K562 (cell line): ENCODE measurements around the gene HLCS. TPM values are rescaled to one million over a fixed set of nuclear protein-coding genes. Genes with fewer than 3 reads are reported as not detected.

ENCODE experiments used
- ATAC-seq: fragments of 200-7000 bp; cut with Tn5 transposase; 3 replicates; pipeline ENCODE4 v1.9.1; 2020; ENCODE audit warnings: moderate library complexity
- BruUV-seq: library from RNA; stranded (reverse); fragments of 400-500 nt; replicated peaks from 2 replicates; lab custom pipeline; 2021; lab: Mats Ljungman, UMichigan
- CTCF ChIA-PET: fragments of 300-600 bp; formaldehyde crosslinking; extraction: SDS; loops from one replicate; lab custom pipeline; 2021; ENCODE audit warnings: low intra/inter-chr PET ratio; lab: Yijun Ruan, JAX
- POLR2A ChIA-PET: fragments of 300-600, 350-650 bp; sonication (Branson Sonifier 250); formaldehyde crosslinking; extraction: SDS; loops from one replicate; lab custom pipeline; 2021; ENCODE audit warnings: antibody characterized with exemption, inconsistent platforms; lab: Yijun Ruan, JAX
- DNase-seq, 4 experiments: peaks; one replicate each; pipeline versions ENCODE4 v3.0.0 to v3.0.0-alpha.2; 2011 to 2018; ENCODE audit warnings: low spot score in 3 of 4, mixed read lengths in 3 of 4; ENCODE audit errors: extremely low read depth in 1 of 4
- FAIRE-seq: peaks from 2 replicates; lab custom pipeline; 2011; peaks lifted over from hg19 to GRCh38; lab: Jason Lieb, UNC
- H2AFZ ChIP-seq: 2 replicates; pipeline ENCODE4 v1.6.0; 2011; ENCODE audit warnings: low read depth, low read length, control low read depth, inconsistent platforms
- H3K27ac ChIP-seq: fragments of 200-600 bp; 3 replicates; pipeline ENCODE4 v1.8.0; 2011; ENCODE audit warnings: low read depth, mild to moderate bottlenecking, control low read depth, inconsistent platforms, low read length, moderate library complexity, mixed read lengths; ENCODE audit errors: extremely low read depth
- H3K27me3 ChIP-seq, 2 experiments: fragments of 300-600 bp in 1 of 2; 2 replicates in 1 of 2; 3 replicates in 1 of 2; pipeline versions ENCODE4 v1.6.0 to v1.8.0; 2011; ENCODE audit warnings: inconsistent platforms in 2 of 2, low read length in 2 of 2, mild to moderate bottlenecking in 1 of 2, mixed read lengths in 1 of 2, moderate library complexity in 1 of 2; ENCODE audit not compliant: control insufficient read depth in 2 of 2, insufficient read depth in 2 of 2
- H3K36me3 ChIP-seq: fragments of 300-600 bp; 3 replicates; pipeline ENCODE4 v1.8.0; 2011; ENCODE audit warnings: mild to moderate bottlenecking, low read length, inconsistent platforms; ENCODE audit not compliant: control insufficient read depth, insufficient read depth
- H3K4me1 ChIP-seq, 2 experiments: fragments of 200-600 bp in 1 of 2; replicated peaks in 1 of 2; 2 replicates in 1 of 2; 3 replicates in 1 of 2; pipeline versions ENCODE4 v1.5.1 to v1.8.0; 2011; ENCODE audit warnings: inconsistent platforms in 2 of 2, low read length in 2 of 2, mild to moderate bottlenecking in 1 of 2, mixed read lengths in 1 of 2, moderate library complexity in 1 of 2; ENCODE audit not compliant: control insufficient read depth in 2 of 2, insufficient read depth in 2 of 2
- H3K4me2 ChIP-seq: 2 replicates; pipeline ENCODE4 v1.6.1; 2011; ENCODE audit warnings: low read length, control low read depth, inconsistent platforms, mixed read lengths; ENCODE audit not compliant: insufficient read depth
- H3K4me3 ChIP-seq: fragments of 200-600 bp; sonication (generic), shearing (Covaris generic); 2 replicates; pipeline ENCODE4 v1.5.1; 2016; ENCODE audit warnings: control low read depth, inconsistent platforms
- H3K79me2 ChIP-seq: fragments of 200-600 bp; 3 replicates; pipeline ENCODE4 v1.8.0; 2011; ENCODE audit warnings: low read length, inconsistent platforms; ENCODE audit not compliant: control insufficient read depth, insufficient read depth
- H3K9ac ChIP-seq, 2 experiments: 2 replicates each; pipeline versions ENCODE4 v1.6.0 to v1.6.1; 2011; ENCODE audit warnings: low read depth in 2 of 2, low read length in 2 of 2, control low read depth in 1 of 2, inconsistent platforms in 1 of 2, mild to moderate bottlenecking in 1 of 2, mixed read lengths in 1 of 2; ENCODE audit not compliant: insufficient read depth in 1 of 2
- H3K9me1 ChIP-seq: one replicate; pipeline ENCODE4 v1.6.0; 2011; ENCODE audit warnings: inconsistent platforms, mild to moderate bottlenecking, low read length, moderate library complexity; ENCODE audit not compliant: control insufficient read depth, insufficient read depth
- H3K9me3 ChIP-seq: replicated peaks from 2 replicates; pipeline ENCODE4 v1.5.1; 2011; ENCODE audit warnings: low read depth, low read length, inconsistent platforms; ENCODE audit not compliant: control insufficient read depth, insufficient read depth
- H4K20me1 ChIP-seq: replicated peaks from 2 replicates; pipeline ENCODE4 v1.6.1; 2011; ENCODE audit warnings: low read length, inconsistent platforms, mixed read lengths; ENCODE audit not compliant: control insufficient read depth, insufficient read depth
- BDP1 ChIP-seq: IDR thresholded peaks from 3 replicates; pipeline ENCODE4 v1.6.1; 2011; ENCODE audit not compliant: insufficient read length, insufficient read depth
- CBFA2T2 ChIP-seq: fragments of 450-650 bp; conservative IDR thresholded peaks from 2 replicates; pipeline ENCODE4 v1.6.1; 2017; ENCODE audit warnings: mild to moderate bottlenecking
- CEBPZ ChIP-seq: fragments of 150-350 bp; IDR thresholded peaks from 2 replicates; pipeline ENCODE4 v1.6.1; 2014; ENCODE audit warnings: low read depth, mild to moderate bottlenecking, low read length, borderline replicate concordance
- FOXA1 ChIP-seq: fragments of 450-650 bp; IDR thresholded peaks from 2 replicates; pipeline ENCODE4 v1.6.1; 2016; ENCODE audit warnings: mild to moderate bottlenecking, borderline replicate concordance
- MTA3 ChIP-seq: fragments of 450-650 bp; formaldehyde crosslinking; IDR thresholded peaks from 2 replicates; pipeline ENCODE4 v1.6.1; 2017; ENCODE audit warnings: mild to moderate bottlenecking, borderline replicate concordance
- RFX7 ChIP-seq: fragments of 250-450 bp; sonication (Bioruptor Pico); IDR thresholded peaks from 2 replicates; pipeline ENCODE4 v1.5.1; 2021; ENCODE audit warnings: mild to moderate bottlenecking
- RHOXF2B ChIP-seq: fragments of 250-450 bp; sonication (Bioruptor Pico); conservative IDR thresholded peaks from 2 replicates; pipeline ENCODE4 v1.5.1; 2021
- ZBTB8A ChIP-seq: fragments of 450-650 bp; IDR thresholded peaks from 2 replicates; pipeline ENCODE4 v1.6.1; 2018; ENCODE audit warnings: mild to moderate bottlenecking, moderate library complexity; ENCODE audit not compliant: partially characterized antibody
- ZNF717 ChIP-seq: fragments of 250-450 bp; sonication (Bioruptor Pico); IDR thresholded peaks from 2 replicates; pipeline ENCODE4 v1.5.0; 2021
- WGBS: fragments of 100-300 bp; shearing (Covaris generic); methylation state at CpG from one replicate; pipeline ENCODE4 v1.1.6; 2016; ENCODE audit warnings: low coverage, mixed read lengths; ENCODE audit not compliant: insufficient coverage; ENCODE audit errors: missing lambda C conversion rate; 5-methylcytosine and 5-hydroxymethylcytosine counted together
- in situ Hi-C: fragments of 300-500 bp; cut with MboI; formaldehyde crosslinking; loops from 4 replicates; pipeline ENCODE4 v1.15.0; 2018; ENCODE audit warnings: inconsistent platforms, mixed read lengths
- intact Hi-C: fragments of 100-400 bp; cut with micrococcal nuclease; formaldehyde crosslinking; loops from 2 replicates; pipeline ENCODE4 v1.14.2; 2022
- polyA plus RNA-seq, 8 experiments: library from polyadenylated mRNA; depleted of rRNA in 4 of 8; stranded (reverse) in 5 of 8; unstranded in 3 of 8; fragments of >200 nt; fragmentation: Nextera tagmentation in 2 of 8; fragmentation: Illumina TruSeq in 1 of 8; extraction: Ambion mirVana in 2 of 8; extraction: Trizol in 1 of 8; gene quantifications; 2 replicates each; pipeline versions ENCODE4 v1.2.1 to v1.2.3, GENCODE V29; 2011 to 2014; ENCODE audit warnings: inconsistent platforms in 1 of 8, missing spikeins in 1 of 8
- total RNA-seq, 7 experiments: library from RNA; depleted of rRNA in 6 of 7; stranded (reverse); fragments of >200 nt in 6 of 7; fragmentation: Illumina TruSeq in 2 of 7; extraction: Trizol in 2 of 7; gene quantifications; 2 replicates each; pipeline versions ENCODE4 v1.2.1 to v1.2.3, GENCODE V29; 2011 to 2021; ENCODE audit warnings: low replicate concordance in 1 of 7

HLCS gene
- total and polyA plus RNA-seq, 9 of the 15 experiments (the other 6 are each of a cell fraction or from before 2014, with no cell fraction given), result 3.0 to 21.5 (median 17.1) TPM

- H3K79me2 ChIP-seq, result no peaks in the 10 kb centered on the region
- TF ChIP-seq RHOXF2B (CRISPR knock-in tag) (no peak), ZNF717 (CRISPR knock-in tag) (no peak), BDP1 (no peak), FOXA1 (no peak), MTA3 (no peak), ZBTB8A (no peak), CBFA2T2 (no peak), RFX7 (CRISPR knock-in tag) (no peak), CEBPZ (no peak)
- 56% methylated on average over 6 of the region's 6 CpGs for whole genome bisulfite sequencing
- no peak overlapping the region for H3K4me3 ChIP-seq
- H4K20me1 ChIP-seq, result no peaks in the 10 kb centered on the region
- DNase-seq (no peak), FAIRE-seq (no peak), ATAC-seq (no peak)
- no peaks in the 10 kb centered on the region for H3K27me3 ChIP-seq
- H3K27ac ChIP-seq, result no peak overlapping the region
- no peaks in the 10 kb centered on the region for H3K36me3 ChIP-seq
- H2AFZ ChIP-seq, result no peak overlapping the region
- in situ Hi-C loops (no loop called here), intact Hi-C loops (no loop called here)
- H3K4me1 ChIP-seq, result no peaks in the 10 kb centered on the region
- no peak overlapping the region for H3K9ac ChIP-seq
- CTCF ChIA-PET, result no interaction called here
- no peak overlapping the region for H3K4me2 ChIP-seq
- POLR2A ChIA-PET, result no interaction called here
- no TSS peak for BruUV-seq
- H3K9me1 ChIP-seq, result no peaks in the 10 kb centered on the region
- H3K9me3 ChIP-seq, result no peaks in the 10 kb centered on the region
Observed at GRCh38 chr21:36766511-36766910, 200.0 kb downstream of the HLCS start.
